ENCODE measurements around the gene FAM53B. TPM values are rescaled to one million over a fixed set of nuclear protein-coding genes. Genes with fewer than 3 reads are reported as not detected.
A peak's percentile ranks its signal among the peaks of the same experiment; 100 is the strongest.

Gene FAM53B
- total and polyA plus RNA-seq, 8 donors, result 5.7 to 46.9 (median 11.4) TPM

DNA sequence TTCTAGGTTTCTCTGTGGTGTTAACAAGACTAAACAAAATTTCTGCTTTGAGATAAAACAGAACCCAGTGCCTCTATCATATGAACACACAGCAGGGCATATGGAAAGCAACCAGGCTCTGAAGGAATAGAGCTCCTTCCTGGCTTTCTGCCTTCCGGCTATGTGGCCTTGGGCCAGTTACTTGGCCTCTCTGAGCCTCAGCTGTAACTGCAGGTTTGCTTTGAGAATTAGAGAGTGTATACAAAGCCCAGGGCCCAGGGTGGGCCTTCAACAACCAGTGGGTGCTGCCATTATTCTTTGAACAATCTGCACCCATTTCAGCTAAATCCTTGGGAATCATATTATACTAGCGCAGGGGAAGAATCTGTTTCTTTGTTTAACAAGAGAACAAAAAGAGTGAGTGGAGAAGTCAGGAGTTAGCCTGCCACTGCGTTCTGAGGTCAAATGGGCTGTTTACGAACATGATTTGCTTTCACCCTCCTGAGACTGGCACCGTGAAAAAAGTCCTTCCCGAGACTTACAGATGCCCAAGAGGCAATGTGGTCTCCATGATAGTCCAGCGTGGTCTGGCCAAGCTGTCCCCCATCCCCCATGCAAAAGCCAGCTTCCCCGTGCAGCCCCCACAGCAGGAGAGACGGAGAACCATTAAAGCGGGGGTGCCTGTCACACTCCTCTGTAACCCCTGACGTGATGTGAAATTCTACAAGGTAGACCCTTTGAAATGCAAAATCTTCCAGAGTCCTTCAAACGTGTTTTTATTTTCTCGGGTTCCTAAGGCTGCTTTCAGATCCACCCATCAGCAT lies 4.9 kb downstream of the FAM53B start:
- H3K9me3 ChIP-seq, result no peaks in the 10 kb centered on the region
- H3K27ac ChIP-seq, result peak overlapping the region; percentile 32 to 94 (median 83)
- peaks cover 79 to 93% (median 90%) of the 10 kb centered on the region in 4 donors for H3K4me1 ChIP-seq
- intact Hi-C loops (cut with DNase I; ENCODE audit: low total_unique reads), result loop anchor here (10.0 kb wide), 1 partner anchor 105 kb away; no protein-coding TSS in a partner anchor
- no peak for DNase-seq
- H3K36me3 ChIP-seq, result no peaks in the 10 kb centered on the region
- 45 to 53% (median 47%) methylated on average over 13 of the region's 13 CpGs for WGBS, 5 donors
- H3K4me3 ChIP-seq, result no peak overlapping the region
- no peaks in the 10 kb centered on the region for H3K27me3 ChIP-seq
- TF ChIP-seq EP300 (IDR thresholded peaks at IDR 0.05) (no peak), POLR2AphosphoS5 (IDR thresholded peaks at IDR 0.05) (peak in 1 of 3 donors; percentile 21)

DNA sequence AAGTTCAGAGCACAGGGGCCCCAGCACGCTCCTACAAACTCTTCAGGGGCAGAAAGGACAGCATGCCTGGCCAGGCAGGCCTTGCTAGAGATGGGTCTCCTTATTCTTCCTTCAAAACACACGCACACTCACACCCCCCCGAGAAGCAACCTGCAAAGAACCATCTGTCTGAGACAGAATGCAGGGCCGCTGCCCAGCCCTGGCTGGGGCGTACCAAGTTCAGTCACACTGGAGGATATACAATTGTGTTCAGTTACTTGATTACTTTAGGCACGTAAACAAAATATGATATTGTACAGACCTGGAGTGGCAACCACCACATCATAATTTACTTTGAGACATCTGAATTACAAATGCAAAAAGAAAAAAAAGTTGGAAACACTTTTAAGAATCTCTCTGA lies 5.7 kb downstream of the FAM53B start:
- 51 to 79% (median 69%) methylated on average over 5 to 6 of the region's 6 CpGs for WGBS, 5 donors
- TF ChIP-seq EP300 (IDR thresholded peaks at IDR 0.05) (no peak), POLR2A (IDR thresholded peaks at IDR 0.05) (no peak), POLR2AphosphoS5 (IDR thresholded peaks at IDR 0.05) (no peak)
- TF ChIP-seq, protein P1, sequence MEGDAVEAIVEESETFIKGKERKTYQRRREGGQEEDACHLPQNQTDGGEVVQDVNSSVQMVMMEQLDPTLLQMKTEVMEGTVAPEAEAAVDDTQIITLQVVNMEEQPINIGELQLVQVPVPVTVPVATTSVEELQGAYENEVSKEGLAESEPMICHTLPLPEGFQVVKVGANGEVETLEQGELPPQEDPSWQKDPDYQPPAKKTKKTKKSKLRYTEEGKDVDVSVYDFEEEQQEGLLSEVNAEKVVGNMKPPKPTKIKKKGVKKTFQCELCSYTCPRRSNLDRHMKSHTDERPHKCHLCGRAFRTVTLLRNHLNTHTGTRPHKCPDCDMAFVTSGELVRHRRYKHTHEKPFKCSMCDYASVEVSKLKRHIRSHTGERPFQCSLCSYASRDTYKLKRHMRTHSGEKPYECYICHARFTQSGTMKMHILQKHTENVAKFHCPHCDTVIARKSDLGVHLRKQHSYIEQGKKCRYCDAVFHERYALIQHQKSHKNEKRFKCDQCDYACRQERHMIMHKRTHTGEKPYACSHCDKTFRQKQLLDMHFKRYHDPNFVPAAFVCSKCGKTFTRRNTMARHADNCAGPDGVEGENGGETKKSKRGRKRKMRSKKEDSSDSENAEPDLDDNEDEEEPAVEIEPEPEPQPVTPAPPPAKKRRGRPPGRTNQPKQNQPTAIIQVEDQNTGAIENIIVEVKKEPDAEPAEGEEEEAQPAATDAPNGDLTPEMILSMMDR (IDR thresholded peaks at IDR 0.05), result no peak
- H3K36me3 ChIP-seq, result no peaks in the 10 kb centered on the region
- no peak for DNase-seq
- H3K9me3 ChIP-seq, result no peaks in the 10 kb centered on the region
- H3K4me1 ChIP-seq, result peaks cover 84 to 100% (median 98%) of the 10 kb centered on the region in 4 donors
- intact Hi-C loops (cut with DNase I; ENCODE audit: low total_unique reads), result loop anchor here (10.0 kb wide), 1 partner anchor 104 kb away; no protein-coding TSS in a partner anchor
- H3K27me3 ChIP-seq, result no peaks in the 10 kb centered on the region
- no peak overlapping the region for H3K4me3 ChIP-seq
- H3K27ac ChIP-seq, result peak overlapping the region in 4 of 5 donors; percentile 72 to 94 (median 86)

DNA sequence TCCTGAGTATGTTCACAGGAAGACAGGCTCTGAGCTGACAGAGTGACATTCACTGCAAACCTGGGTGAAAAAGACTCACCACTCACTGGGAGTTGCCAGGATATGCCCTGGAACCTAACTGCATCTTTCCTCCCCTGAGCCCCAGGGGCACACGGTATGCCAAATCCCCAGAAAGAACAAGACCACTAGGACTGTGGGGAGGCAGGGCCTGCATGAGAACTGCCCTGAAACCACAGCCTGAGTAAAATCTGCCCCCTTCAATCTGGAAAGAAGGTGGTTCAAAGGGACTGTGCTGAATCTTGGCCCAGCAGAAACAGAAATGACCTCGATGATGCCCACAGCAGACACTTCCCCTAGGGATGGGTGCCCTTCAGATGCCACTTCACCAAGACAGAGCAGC lies 6.5 kb downstream of the FAM53B start:
- Histone ChIP-seq H3K4me1 (peaks cover 92 to 100% (median 99%) of the 10 kb centered on the region in 4 donors), H3K36me3 (no peaks in the 10 kb centered on the region), H3K27ac (peak overlapping the region in 3 of 5 donors; percentile 77 to 89 (median 83)), H3K9me3 (no peaks in the 10 kb centered on the region), H3K4me3 (no peak overlapping the region), H3K27me3 (no peaks in the 10 kb centered on the region)
- 61 to 73% (median 67%) methylated on average over 2 of the region's 2 CpGs for WGBS, 5 donors
- DNase-seq, result no peak
- TF ChIP-seq POLR2A (IDR thresholded peaks at IDR 0.05) (no peak), EP300 (IDR thresholded peaks at IDR 0.05) (no peak)
- TF ChIP-seq, protein P1 (IDR thresholded peaks at IDR 0.05), result no peak
- intact Hi-C loops (cut with DNase I; ENCODE audit: low total_unique reads), result loop anchor here (10.0 kb wide), 1 partner anchor 103 kb away; no protein-coding TSS in a partner anchor

DNA sequence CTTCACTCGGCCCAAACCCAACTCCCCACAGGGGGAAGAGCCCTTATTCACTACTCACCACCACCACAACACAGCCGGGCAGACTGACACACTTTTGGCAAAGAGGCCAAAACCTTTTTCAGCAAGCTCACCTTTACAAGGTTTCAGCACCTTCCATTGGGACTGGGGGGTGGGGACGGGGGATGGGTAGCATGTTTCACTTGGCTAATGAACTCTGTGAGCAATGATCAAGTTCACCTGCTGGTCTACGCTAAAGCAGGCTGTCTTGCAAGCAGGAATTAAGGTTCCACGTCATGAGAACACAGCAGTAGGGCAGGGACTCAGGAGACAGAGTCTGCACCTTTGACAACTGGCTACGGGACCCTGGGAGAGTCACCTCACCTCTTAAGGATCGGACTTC lies 7.0 kb downstream of the FAM53B start:
- H3K27me3 ChIP-seq, result no peaks in the 10 kb centered on the region
- TF ChIP-seq EP300 (IDR thresholded peaks at IDR 0.05) (no peak), POLR2AphosphoS5 (IDR thresholded peaks at IDR 0.05) (no peak), POLR2A (IDR thresholded peaks at IDR 0.05) (no peak)
- TF ChIP-seq, protein P1 (IDR thresholded peaks at IDR 0.05), result no peak
- intact Hi-C loops (cut with DNase I; ENCODE audit: low total_unique reads), result loop anchor here (10.0 kb wide), 1 partner anchor 102 kb away; no protein-coding TSS in a partner anchor
- no peaks in the 10 kb centered on the region for H3K36me3 ChIP-seq
- peak overlapping the region; percentile 31 to 89 (median 77) for H3K27ac ChIP-seq
- peaks cover 91 to 100% (median 99%) of the 10 kb centered on the region in 4 donors for H3K4me1 ChIP-seq
- H3K4me3 ChIP-seq, result no peak overlapping the region
- peak in 1 of 2 donors; percentile 50 for DNase-seq
- no peaks in the 10 kb centered on the region for H3K9me3 ChIP-seq
- WGBS, 5 donors, result 46 to 59% (median 54%) methylated on average over 6 to 7 of the region's 7 CpGs
